BJ (cell line): ENCODE data around the gene PRKCZ. TPM values are rescaled to one million over a fixed set of nuclear protein-coding genes. Genes with fewer than 3 reads are reported as not detected.

Experiments used
- CTCF ChIA-PET: fragments of 350-600 bp; formaldehyde crosslinking; extraction: SDS; loops from one replicate; lab custom pipeline; 2021; ENCODE audit warnings: antibody characterized with exemption, inconsistent platforms; lab: Yijun Ruan, JAX
- POLR2A ChIA-PET: fragments of 300-600 bp; sonication (Branson Sonifier 250); formaldehyde crosslinking; extraction: SDS; loops from one replicate; lab custom pipeline; 2021; ENCODE audit warnings: antibody characterized with exemption; lab: Charles Lee
- DNase-seq: peaks from one replicate; pipeline ENCODE4 v3.0.0-alpha.2; 2011; ENCODE audit warnings: low read depth
- H3K27me3 ChIP-seq: 2 replicates; pipeline ENCODE4 v1.6.0; 2011; ENCODE audit warnings: low read length; ENCODE audit not compliant: control insufficient read depth, insufficient read depth
- H3K36me3 ChIP-seq: 2 replicates; pipeline ENCODE4 v1.5.1; 2011; ENCODE audit warnings: low read length; ENCODE audit not compliant: control insufficient read depth, insufficient read depth
- H3K4me3 ChIP-seq: 2 replicates; pipeline ENCODE4 v1.5.1; 2011; ENCODE audit warnings: low read depth, mild to moderate bottlenecking, control low read depth, low read length
- CTCF ChIP-seq: IDR thresholded peaks from 2 replicates; pipeline ENCODE4 v1.5.1; 2011; ENCODE audit warnings: low read depth, mild to moderate bottlenecking, control low read depth, inconsistent platforms, low read length, moderate library complexity; ENCODE audit not compliant: insufficient read depth
- polyA plus RNA-seq: library from polyadenylated mRNA; depleted of rRNA; stranded (reverse); fragments of >200 nt; gene quantifications from 2 replicates; pipeline ENCODE4 v1.2.3, GENCODE V29; 2011

The PRKCZ gene
- polyA plus RNA-seq, 1 experiment, result 2.3 TPM

- H3K27me3 ChIP-seq, result peaks cover 4% of the 10 kb centered on the region
Observed at GRCh38 chr1:2041887-2042286, 8.3 kb upstream of the PRKCZ start.

DNA sequence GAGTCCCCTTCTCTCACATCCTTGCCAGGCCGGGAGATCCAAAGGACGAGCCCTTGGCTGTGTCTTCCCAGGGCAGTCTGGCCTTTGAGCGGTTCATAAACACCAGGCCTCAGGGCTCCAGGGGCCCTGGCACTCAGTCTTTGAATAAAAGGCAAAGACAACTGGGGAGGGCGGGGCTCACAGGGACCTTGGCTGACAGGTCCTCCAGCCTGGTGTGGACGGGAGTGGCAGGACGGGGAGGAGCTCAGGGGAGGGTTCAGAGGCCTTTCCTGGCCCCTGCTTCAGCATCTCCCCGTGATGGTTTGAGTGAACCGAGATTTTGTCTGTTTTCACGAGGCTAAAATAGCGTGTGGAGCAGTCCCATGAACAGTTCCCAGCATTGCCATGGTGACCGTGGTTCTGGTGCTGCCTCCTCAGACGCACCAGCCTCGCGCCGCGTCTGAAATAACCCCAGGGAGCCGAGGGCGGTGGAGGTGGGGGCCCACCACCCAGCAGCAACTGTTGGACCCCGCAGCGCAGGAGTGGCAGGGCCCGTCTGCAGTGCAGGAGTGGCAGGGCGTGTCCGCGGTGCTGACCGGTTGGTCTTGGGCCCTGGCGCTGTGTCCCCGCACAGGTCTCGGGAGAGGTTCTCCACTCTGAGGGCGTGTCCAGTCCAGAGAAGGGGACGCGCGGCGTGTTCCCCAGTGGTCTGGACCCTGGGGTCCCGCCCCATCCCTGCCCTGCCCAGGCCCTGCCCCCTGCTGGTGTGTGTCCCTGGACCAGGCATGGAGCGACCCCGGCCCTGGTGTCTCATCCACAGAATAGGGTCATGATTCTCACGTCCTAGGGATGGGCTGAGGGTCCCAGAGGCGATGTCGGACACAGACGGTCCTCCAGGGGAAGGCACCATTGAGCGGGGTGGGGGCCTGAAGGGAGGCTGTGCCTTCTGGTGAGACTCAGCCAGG, 7.1 kb upstream of the PRKCZ start:
- TF ChIP-seq CTCF, result no peak
- Histone ChIP-seq H3K4me3 (no peak overlapping the region), H3K36me3 (no peaks in the 10 kb centered on the region), H3K27me3 (peaks cover 6% of the 10 kb centered on the region)
- CTCF ChIA-PET, result interaction anchor here (1.7 to 5.3 kb wide), 12 partner anchors 7 to 136 kb away, joined by 6 to 50 read pairs (median 13); partner anchors contain the start of gene CFAP74
- no peak for DNase-seq
- POLR2A ChIA-PET, result no interaction called here

More at GRCh38 chr1:2041887-2042286, 8.3 kb upstream of the PRKCZ start:
- TF ChIP-seq CTCF, result no peak
- no peak for DNase-seq
- no peaks in the 10 kb centered on the region for H3K36me3 ChIP-seq
- H3K4me3 ChIP-seq, result no peak overlapping the region
- ChIA-PET POLR2A (no interaction called here), CTCF (interaction anchor here (5.3 kb wide), 1 partner anchor 81 kb away, joined by 50 read pairs; no protein-coding TSS in a partner anchor)

DNA sequence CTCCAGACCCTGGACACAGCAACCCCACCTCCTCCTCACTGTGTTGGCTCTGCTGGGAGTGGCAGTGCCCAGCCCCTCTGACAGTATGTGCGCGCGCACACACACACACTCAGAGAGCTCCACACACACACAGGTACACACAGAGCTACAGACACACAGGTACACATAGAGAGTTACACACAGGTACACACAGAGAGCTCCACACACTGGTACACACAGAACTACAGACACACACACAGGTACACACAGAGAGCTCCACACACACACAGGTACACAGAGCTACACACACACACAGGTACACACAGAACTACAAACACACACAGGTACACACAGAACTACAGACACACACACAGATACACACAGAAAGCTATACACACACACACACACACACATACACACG, 6.3 kb upstream of the PRKCZ start:
- Histone ChIP-seq H3K4me3 (no peak overlapping the region), H3K27me3 (peaks cover 10% of the 10 kb centered on the region), H3K36me3 (no peaks in the 10 kb centered on the region)
- no peak for DNase-seq
- ChIA-PET POLR2A (interaction anchor here (1.0 kb wide), 1 partner anchor 428 kb away, joined by 3 read pairs; the partner anchor contains the start of gene MIB2), CTCF (interaction anchor here (0.5 to 5.3 kb wide), 21 partner anchors 8 to 430 kb away, joined by 3 to 50 read pairs (median 6); partner anchors contain the start of genes CFAP74 and GABRD)
- no peak for TF ChIP-seq CTCF

DNA sequence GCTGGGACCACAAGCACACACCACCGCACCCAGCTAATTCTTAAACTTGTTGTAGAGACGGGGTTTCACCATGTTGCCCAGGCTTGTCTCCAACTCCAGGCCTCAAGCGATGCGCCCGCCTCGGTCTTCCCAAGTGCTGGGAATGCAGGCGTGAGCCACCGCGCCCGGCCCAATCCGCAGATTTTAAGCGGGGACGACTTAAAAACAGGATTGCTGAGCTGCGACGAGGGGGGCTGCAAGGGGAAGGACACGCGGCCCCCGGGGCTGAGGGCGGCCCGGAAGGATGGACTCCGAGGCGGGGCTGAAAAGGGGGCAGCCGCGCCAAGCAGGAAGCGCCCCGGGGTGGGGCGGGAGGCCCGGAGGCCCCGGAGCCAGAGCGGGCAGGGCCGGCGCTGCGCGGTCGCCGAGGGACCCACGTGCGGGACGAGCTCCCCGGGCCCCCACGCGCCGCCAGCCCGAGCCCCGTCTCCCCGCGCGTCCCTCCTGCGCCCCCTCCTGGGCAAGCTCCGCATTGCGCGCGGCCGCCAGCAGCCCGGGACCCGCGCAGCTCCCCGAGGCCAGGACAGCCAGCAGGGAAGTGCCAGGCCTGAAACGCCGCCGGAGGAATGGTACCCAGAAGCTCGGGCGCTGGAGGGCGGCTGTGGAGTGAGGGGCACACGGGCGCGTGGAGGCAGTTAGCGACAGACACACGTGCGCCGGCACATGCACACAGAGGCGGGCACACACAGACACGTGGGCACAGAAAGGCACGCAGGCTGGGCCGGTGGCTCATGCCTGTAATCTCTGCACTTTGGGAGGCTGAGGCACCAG, 5.5 kb upstream of the PRKCZ start:
- ChIA-PET CTCF (interaction anchor here (0.5 to 5.3 kb wide), 40 partner anchors 9 to 1675 kb away, joined by 3 to 50 read pairs (median 5); partner anchors contain the start of genes CFAP74 and GABRD), POLR2A (interaction anchor here (1.0 kb wide), 1 partner anchor 429 kb away, joined by 3 read pairs; the partner anchor contains the start of gene MIB2)
- peak; percentile 53 for TF ChIP-seq CTCF
- DNase-seq, result no peak
- H3K36me3 ChIP-seq, result no peaks in the 10 kb centered on the region
- H3K27me3 ChIP-seq, result peaks cover 18% of the 10 kb centered on the region
- H3K4me3 ChIP-seq, result peak overlapping the region; percentile 10; the same call in 1 of the 2 replicates
